ENCODE results near the gene TAOK2.

DNA sequence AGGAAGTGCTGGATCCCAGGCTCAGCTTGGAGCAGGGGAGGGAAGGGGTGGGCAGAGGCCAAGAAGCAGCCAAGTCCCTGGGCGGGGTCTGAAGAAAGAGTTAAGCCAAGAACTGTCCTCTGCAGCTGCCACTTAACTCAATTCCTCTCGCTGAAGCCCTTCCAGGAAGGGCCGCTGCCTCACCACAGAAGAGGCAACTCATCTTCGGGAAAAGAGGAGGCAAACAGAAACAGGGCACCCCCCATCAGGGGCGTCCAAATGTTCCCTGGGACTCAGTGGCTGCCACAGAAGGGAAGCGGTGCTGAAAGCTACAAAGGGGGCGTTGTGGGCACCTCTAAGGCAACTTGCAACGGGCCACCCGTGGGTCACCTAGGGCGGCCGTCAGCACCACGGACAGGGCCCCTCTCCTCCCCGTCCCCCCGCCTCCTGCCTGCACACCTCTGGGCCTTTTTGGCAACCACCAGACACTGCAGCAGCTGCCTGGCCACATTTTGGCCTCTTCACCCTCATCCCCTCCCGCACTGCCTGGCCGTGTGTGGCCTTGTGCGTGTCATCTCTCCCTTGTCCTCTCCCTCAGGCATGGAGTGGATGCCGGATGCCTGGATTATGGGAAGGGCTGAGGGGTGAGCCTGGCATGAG is 54.9 kb downstream of the TAOK2 start:
- TF ChIP-seq POLR2A (IDR thresholded peaks at IDR 0.05) (no peak), CTCF (IDR thresholded peaks at IDR 0.05) (no peak), POLR2AphosphoS5 (IDR thresholded peaks at IDR 0.05) (no peak), EP300 (IDR thresholded peaks at IDR 0.05) (no peak)
